Uterus (tissue), 2 donors: Measurements from ENCODE around the gene STAG2.

ENCODE experiments used
- CTCF ChIP-seq, 4 experiments: fragments of 200-600 bp in 2 of 4; fragments of 450-650 bp in 2 of 4; sonication (generic) in 2 of 4; IDR thresholded peaks; one replicate each; pipeline ENCODE4 v1.5.1; 2016 to 2019; ENCODE audit warnings: antibody characterized with exemption in 4 of 4, mild to moderate bottlenecking in 2 of 4, moderate library complexity in 1 of 4
- POLR2A ChIP-seq, 2 donors: fragments of 450-650 bp; IDR thresholded peaks; one replicate each; pipeline ENCODE4 v1.6.1; 2016; ENCODE audit warnings: antibody characterized with exemption in 2 of 2, mild to moderate bottlenecking in 1 of 2, moderate library complexity in 1 of 2

GRCh38 chrX:123990602-123991001 is 29.1 kb downstream of the STAG2 start:
- TF ChIP-seq POLR2A (IDR thresholded peaks at IDR 0.05): no peak
- TF ChIP-seq CTCF (IDR thresholded peaks at IDR 0.05): no peak
